Liver (tissue), 3 donors: ENCODE data around the gene ALDH3A1.

ENCODE experiments used
- CTCF ChIP-seq: fragments of 150-350 bp; IDR thresholded peaks from 2 replicates; pipeline ENCODE4 v1.5.1; 2017; ENCODE audit warnings: improper control_type of control experiment, low read depth, low read length; ENCODE audit not compliant: missing input control
- FOXA1 ChIP-seq: IDR thresholded peaks from 2 replicates; pipeline ENCODE4 v1.6.1; 2016; ENCODE audit warnings: antibody characterized with exemption
- JUND ChIP-seq, 2 donors: IDR thresholded peaks; 2 replicates each; pipeline ENCODE4 v1.6.1; 2016; ENCODE audit warnings: antibody characterized with exemption in 2 of 2
- TAF1 ChIP-seq: conservative IDR thresholded peaks from 2 replicates; pipeline ENCODE4 v1.6.1; 2016; ENCODE audit warnings: antibody characterized with exemption, mild to moderate bottlenecking
- ZBTB33 ChIP-seq: IDR thresholded peaks from 2 replicates; pipeline ENCODE4 v1.6.1; 2016; ENCODE audit warnings: antibody characterized with exemption
- TF ChIP-seq, protein P1 (sequence below): IDR thresholded peaks from 2 replicates; pipeline ENCODE4 v1.6.1; 2016; ENCODE audit warnings: antibody characterized with exemption, mild to moderate bottlenecking
- TF ChIP-seq, protein P2 (sequence below): IDR thresholded peaks from 2 replicates; pipeline ENCODE4 v1.6.1; 2016; ENCODE audit warnings: antibody characterized with exemption
- donor health status: healthy.
- donor health status: healthy.

DNA sequence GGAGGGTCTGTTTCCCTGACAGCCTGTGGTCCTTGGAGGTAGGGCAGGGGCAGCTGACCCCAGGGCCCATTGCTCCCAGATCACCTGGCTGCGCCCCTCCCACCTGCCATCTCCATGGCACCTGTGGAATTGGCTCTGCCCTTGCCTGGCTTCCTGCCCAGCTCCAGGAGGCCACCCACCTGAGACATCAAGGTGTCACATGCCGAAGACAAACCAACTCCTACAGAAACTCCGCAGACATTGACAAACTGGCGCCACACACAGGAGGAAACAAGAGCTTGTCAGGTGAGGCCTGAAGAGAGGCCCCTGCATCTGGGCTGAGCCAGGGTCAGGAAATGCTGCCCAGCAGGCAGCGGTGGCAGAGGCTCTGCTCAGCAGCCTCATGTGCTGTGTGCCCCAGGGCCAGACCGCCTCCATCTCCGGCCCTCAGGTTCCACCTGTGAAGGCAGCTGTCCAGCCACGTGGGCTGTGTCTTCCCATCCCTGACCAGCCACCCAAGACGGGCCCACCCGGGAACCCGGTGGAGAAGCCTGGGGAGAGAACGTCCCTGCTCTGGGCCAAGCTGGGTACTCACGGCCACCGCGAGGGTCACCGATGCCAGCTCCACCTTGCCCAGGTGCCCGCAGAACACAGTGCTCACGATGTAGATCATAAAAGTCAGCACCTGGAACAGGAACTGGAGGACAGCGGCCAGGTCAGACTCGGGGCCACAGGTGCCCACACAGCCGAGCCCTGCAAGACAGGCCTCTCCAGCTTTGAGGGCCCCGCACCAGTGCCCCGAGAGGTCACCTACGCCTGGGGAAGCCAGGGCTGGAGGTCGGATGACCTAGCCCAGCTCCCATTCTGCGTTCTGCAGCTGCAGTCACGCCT lies 33.3 kb downstream of the ALDH3A1 start:
- TF ChIP-seq TAF1 (no peak), CTCF (no peak), JUND (IDR thresholded peaks at IDR 0.05) (no peak), FOXA1 (no peak), ZBTB33 (no peak)
- TF ChIP-seq, protein P1, sequence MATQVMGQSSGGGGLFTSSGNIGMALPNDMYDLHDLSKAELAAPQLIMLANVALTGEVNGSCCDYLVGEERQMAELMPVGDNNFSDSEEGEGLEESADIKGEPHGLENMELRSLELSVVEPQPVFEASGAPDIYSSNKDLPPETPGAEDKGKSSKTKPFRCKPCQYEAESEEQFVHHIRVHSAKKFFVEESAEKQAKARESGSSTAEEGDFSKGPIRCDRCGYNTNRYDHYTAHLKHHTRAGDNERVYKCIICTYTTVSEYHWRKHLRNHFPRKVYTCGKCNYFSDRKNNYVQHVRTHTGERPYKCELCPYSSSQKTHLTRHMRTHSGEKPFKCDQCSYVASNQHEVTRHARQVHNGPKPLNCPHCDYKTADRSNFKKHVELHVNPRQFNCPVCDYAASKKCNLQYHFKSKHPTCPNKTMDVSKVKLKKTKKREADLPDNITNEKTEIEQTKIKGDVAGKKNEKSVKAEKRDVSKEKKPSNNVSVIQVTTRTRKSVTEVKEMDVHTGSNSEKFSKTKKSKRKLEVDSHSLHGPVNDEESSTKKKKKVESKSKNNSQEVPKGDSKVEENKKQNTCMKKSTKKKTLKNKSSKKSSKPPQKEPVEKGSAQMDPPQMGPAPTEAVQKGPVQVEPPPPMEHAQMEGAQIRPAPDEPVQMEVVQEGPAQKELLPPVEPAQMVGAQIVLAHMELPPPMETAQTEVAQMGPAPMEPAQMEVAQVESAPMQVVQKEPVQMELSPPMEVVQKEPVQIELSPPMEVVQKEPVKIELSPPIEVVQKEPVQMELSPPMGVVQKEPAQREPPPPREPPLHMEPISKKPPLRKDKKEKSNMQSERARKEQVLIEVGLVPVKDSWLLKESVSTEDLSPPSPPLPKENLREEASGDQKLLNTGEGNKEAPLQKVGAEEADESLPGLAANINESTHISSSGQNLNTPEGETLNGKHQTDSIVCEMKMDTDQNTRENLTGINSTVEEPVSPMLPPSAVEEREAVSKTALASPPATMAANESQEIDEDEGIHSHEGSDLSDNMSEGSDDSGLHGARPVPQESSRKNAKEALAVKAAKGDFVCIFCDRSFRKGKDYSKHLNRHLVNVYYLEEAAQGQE = no peak
- TF ChIP-seq, protein P2, sequence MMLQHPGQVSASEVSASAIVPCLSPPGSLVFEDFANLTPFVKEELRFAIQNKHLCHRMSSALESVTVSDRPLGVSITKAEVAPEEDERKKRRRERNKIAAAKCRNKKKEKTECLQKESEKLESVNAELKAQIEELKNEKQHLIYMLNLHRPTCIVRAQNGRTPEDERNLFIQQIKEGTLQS = no peak
